Right lobe of liver (tissue), 6 donors: ENCODE data around the gene MLIP. TPM values are rescaled to one million over a fixed set of nuclear protein-coding genes. Genes with fewer than 3 reads are reported as not detected.

Experiments
- ATAC-seq, 4 donors: fragments of 200-7000 bp; cut with Tn5 transposase; one replicate each; pipeline ENCODE4 v1.9.1; 2020; ENCODE audit warnings: mild to moderate bottlenecking in 4 of 4, moderate library complexity in 4 of 4
- DNase-seq, 3 donors: peaks; one replicate each; pipeline ENCODE4 v3.0.0-alpha.2; 2020
- H3K27ac ChIP-seq, 3 donors: fragments of 200-600 bp; one replicate each; pipeline ENCODE4 v1.8.0; 2022
- H3K27me3 ChIP-seq, 2 donors: fragments of 200-600 bp; one replicate each; pipeline ENCODE4 v1.8.0; 2022
- H3K36me3 ChIP-seq, 4 donors: fragments of 200-600 bp; sonication (generic) in 1 of 4; one replicate each; pipeline versions ENCODE4 v1.5.1 to v1.8.0; 2017 to 2022; ENCODE audit warnings: control low read depth in 1 of 4
- H3K4me1 ChIP-seq, 4 donors: fragments of 200-600 bp; sonication (generic) in 1 of 4; one replicate each; pipeline versions ENCODE4 v1.5.1 to v1.8.0; 2017 to 2022; ENCODE audit warnings: control low read depth in 1 of 4
- H3K4me3 ChIP-seq, 3 donors: fragments of 200-600 bp; one replicate each; pipeline ENCODE4 v1.8.0; 2022
- H3K9me3 ChIP-seq, 4 donors: fragments of 200-600 bp; sonication (generic) in 1 of 4; one replicate each; pipeline versions ENCODE4 v1.5.1 to v1.8.0; 2017 to 2022; ENCODE audit warnings: control low read depth in 1 of 4
- CTCF ChIP-seq, 4 donors: fragments of 200-600 bp in 3 of 4; fragments of 450-650 bp in 1 of 4; IDR thresholded peaks; one replicate each; pipeline versions ENCODE4 v1.5.1 to v1.8.0; 2016 to 2022; ENCODE audit warnings: antibody characterized with exemption in 4 of 4, mild to moderate bottlenecking in 2 of 4
- POLR2A ChIP-seq: fragments of 450-650 bp; IDR thresholded peaks from one replicate; pipeline ENCODE4 v1.6.1; 2017; ENCODE audit warnings: antibody characterized with exemption, mild to moderate bottlenecking
- WGBS: methylation state at CpG from one replicate; pipeline ENCODE4 v1.1.6; 2018; ENCODE audit warnings: low coverage, low lambda C conversion rate; ENCODE audit not compliant: insufficient coverage; ENCODE audit errors: missing lambda C conversion rate; 5-methylcytosine and 5-hydroxymethylcytosine counted together
- intact Hi-C, 2 donors: fragments of 100-400 bp; cut with DNase I; formaldehyde crosslinking; loops; one replicate each; pipeline versions ENCODE4 v1.11.2 to v1.14.1; 2022
- total RNA-seq, 6 experiments: library from RNA; depleted of rRNA in 2 of 6; stranded (reverse); fragments of >200 nt in 2 of 6; fragmentation: NEBNext Ultra II Directional in 3 of 6; extraction: Animal tissue kit (Norgen Biotek cat#: 25700) in 3 of 6; gene quantifications; one replicate each; pipeline versions ENCODE4 v1.1.0 to v1.2.4, GENCODE V29; 2016 to 2023
- donor health status: DM: no; HTN: yes; CAD: no.
- donor health status: DM: no; HTN: no; CAD: no.
- donor health status: DM: no; HTN: no; CAD: no.
- donor health status: DM: no; HTN: yes; CAD: no.
- donor health status: DM: no; HTN: yes; CAD: no.

MLIP gene
- total RNA-seq, 6 experiments from 2014 or later = 20.2 to 64.6 (median 24.4) TPM

GRCh38 chr6:54097753-54098152, 13.5 kb upstream of the MLIP start:
- H3K27me3 ChIP-seq = no peaks in the 10 kb centered on the region
- DNase-seq = no peak
- no peaks in the 10 kb centered on the region for H3K9me3 ChIP-seq
- H3K36me3 ChIP-seq = no peaks in the 10 kb centered on the region
- 25% methylated on average over 4 of the region's 4 CpGs for WGBS
- no peaks in the 10 kb centered on the region for H3K4me1 ChIP-seq
- peak in 3 of 4 donors; percentile 73 to 87 (median 83) for ATAC-seq
- H3K4me3 ChIP-seq = no peak overlapping the region
- TF ChIP-seq CTCF (IDR thresholded peaks at IDR 0.05) = no peak
- TF ChIP-seq POLR2A = no peak
- intact Hi-C loops = no loop called here
- H3K27ac ChIP-seq = no peak overlapping the region

DNA sequence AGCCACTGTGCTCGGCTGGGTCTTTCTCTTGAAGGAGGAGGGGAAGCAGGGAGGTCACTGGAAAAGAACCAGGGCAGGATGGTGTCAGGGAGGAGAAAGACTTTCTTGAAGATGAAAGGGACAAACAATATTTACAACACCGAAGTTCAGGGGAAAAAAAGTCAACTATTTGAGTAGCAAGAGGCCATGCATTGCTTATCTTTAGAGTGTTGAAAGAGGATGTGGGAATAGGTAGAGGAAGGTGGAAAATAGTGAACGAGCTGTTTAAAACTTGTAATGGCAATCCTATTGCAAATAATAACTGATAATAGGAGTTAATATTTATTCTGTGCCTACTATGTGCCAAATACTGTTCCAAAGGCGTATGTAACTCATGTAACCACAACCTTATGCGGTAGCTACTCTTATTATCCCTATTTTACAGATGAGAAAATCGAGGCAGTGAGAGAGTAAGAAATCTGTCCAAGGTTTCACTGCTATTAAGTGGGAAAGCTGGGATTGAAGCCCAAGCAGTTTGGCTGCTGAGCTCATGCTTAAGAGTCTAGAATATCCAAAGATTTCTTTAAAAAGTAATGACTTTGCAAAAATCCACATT, 12.7 kb upstream of the MLIP start:
- H3K4me3 ChIP-seq = no peak overlapping the region
- H3K27me3 ChIP-seq = no peaks in the 10 kb centered on the region
- H3K27ac ChIP-seq = no peak overlapping the region
- no peaks in the 10 kb centered on the region for H3K4me1 ChIP-seq
- TF ChIP-seq CTCF (IDR thresholded peaks at IDR 0.05) (no peak), POLR2A (no peak)
- peak in 1 of 4 donors; percentile 10 for ATAC-seq
- no peaks in the 10 kb centered on the region for H3K36me3 ChIP-seq
- H3K9me3 ChIP-seq = no peaks in the 10 kb centered on the region
- no peak for DNase-seq
- intact Hi-C loops = no loop called here
- 52% methylated on average over 6 of the region's 6 CpGs for WGBS

DNA sequence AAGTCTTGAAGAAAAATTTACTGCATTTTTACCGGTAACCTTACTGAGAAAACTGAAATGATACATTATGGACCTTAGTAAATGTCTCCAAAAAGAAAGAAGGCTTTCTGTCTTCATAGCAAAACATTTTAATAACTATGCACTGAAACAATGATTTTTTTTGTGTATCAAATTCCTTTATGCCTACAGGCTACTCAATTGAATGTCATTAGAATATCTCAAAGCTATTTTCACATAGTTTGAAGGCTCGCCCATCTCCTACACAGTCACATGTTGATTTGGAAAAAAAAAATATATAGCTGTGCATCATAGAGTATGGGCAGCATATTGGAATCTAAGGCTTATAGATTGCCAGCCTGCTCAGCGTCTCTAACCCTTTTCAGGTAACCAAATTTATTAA, 12.0 kb upstream of the MLIP start:
- 88% methylated on average over 3 of the region's 3 CpGs for WGBS
- no peaks in the 10 kb centered on the region for H3K9me3 ChIP-seq
- no peaks in the 10 kb centered on the region for H3K4me1 ChIP-seq
- intact Hi-C loops = no loop called here
- H3K4me3 ChIP-seq = no peak overlapping the region
- no peaks in the 10 kb centered on the region for H3K27me3 ChIP-seq
- no peak for ATAC-seq
- no peak overlapping the region for H3K27ac ChIP-seq
- H3K36me3 ChIP-seq = no peaks in the 10 kb centered on the region
- no peak for DNase-seq
- TF ChIP-seq POLR2A (no peak), CTCF (IDR thresholded peaks at IDR 0.05) (no peak)

- intact Hi-C loops = no loop called here
- TF ChIP-seq CTCF (IDR thresholded peaks at IDR 0.05) (no peak), POLR2A (no peak)
- Histone ChIP-seq H3K36me3 (no peaks in the 10 kb centered on the region), H3K9me3 (no peaks in the 10 kb centered on the region), H3K4me3 (no peak overlapping the region), H3K4me1 (no peaks in the 10 kb centered on the region), H3K27ac (no peak overlapping the region), H3K27me3 (no peaks in the 10 kb centered on the region)
- DNase-seq = no peak
- ATAC-seq = no peak
- WGBS = 80% methylated on average over 1 of the region's 1 CpG
Observed at GRCh38 chr6:54100411-54101006, 10.7 kb upstream of the MLIP start.
